CMK (cell line): ENCODE results near the gene PITX1.

Source experiments
- DNase-seq: peaks from one replicate; pipeline ENCODE4 v3.0.0-alpha.2; 2010; ENCODE audit warnings: low read depth

The PITX1 gene

DNA sequence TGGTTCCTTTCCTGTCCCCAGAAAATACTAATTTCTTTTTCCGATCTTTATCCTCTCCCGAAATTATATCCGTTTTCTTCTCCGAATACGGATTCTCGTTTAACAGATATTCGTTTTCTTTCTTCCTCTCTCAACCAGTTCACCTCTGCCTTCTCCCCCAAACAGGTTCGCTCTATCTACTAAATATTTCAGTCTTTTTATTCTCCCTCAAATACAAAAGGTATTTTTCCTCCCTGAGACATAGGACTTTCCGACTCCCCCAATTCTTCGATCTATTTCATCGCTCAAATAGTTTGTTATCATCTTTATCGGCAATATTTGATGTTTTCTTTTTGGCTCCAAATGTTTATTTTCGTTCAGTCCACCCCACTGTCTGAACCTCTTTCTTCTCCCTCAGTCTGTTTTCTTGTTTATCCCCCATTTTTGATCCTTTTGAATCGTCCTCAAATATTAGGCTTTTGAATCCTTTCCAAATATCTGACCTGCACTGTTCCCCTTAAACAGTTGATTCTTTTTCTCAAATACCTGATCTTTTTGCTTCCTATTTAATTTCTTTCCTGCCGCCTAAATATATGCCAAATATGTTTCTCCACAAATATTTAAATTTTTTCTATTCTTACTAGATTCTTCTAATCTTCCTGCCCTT lies 4.4 kb downstream of the PITX1 start:
- DNase-seq: no peak

DNA sequence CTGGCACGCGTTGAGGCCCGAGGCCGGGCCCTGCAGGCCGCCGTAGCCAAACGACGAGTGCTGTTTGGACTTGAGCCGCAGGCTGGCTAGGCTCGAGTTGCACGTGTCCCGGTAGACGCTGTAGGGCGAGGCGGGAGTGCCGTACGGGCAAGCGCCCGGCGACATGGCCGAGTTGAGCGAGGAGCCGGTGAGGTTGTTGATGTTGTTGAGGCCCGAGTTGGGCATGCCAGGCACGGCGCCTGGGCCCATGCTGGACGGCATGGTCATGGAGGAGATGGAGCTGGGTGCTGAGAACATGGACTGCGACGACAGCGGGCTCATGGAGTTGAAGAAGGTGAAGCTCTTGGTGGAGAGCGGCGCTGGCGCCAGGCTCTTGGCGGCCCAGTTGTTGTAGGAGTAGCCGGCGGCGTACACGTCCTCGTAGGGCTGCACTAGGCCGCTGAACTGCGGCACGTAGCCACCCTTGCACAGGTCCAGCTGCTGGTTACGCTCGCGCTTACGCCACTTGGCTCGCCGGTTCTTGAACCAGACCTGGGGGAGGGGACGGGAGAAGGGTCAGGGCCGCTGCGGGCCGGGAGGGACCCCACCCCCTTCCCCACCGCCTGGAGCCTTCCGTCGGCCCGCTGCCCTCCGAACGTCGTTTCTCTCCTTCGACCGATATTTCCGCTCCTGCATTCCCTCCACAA lies 5.1 kb downstream of the PITX1 start:
- DNase-seq: no peak

DNA sequence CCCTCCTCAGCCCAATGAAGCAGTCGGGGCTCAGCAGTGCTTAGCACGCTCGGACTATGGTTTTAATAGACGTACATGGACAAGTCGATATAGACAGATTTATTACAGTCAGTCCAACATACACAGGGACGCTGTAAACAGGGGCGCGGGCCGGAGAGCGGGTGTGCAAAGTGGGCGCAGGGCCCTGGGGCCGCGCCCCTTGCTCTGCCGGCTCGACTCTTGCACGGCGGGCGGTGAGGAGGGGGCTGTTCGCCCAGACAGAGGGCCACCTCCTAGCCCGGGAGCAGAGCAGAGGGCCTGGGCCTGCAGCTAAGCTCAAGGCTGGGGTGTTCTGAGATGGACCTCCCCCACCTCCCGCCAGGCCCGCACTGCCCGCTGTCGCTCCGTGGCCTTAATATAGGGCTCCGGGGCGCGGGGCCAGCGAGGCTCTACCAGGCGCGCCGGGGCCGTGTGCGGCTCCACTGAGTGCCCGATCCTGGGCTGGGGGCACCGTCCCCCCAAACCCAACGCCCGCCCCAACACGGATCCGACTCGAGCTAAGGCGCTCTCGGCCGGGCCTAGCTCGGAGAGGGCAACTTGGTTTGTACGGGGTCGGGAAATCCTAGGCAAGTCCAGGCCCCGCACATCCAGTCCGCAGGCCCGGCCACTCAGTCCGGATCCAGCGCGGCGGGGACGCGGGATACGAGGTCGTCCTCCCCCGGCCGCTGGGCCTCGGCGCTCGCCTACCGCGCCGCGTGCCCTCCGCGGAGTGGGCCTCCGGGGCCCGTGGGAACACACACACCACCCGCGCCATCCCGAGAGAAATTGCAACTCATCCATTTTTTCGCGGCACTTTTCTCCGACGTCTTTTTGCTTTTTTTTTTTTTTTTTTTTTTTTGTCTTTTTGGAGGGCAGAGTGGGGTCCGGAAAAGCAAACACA lies 6.1 kb downstream of the PITX1 start:
- no peak for DNase-seq

- DNase-seq: no peak
Observed at GRCh38 chr5:135027266-135027696, 6.7 kb downstream of the PITX1 start.

DNA sequence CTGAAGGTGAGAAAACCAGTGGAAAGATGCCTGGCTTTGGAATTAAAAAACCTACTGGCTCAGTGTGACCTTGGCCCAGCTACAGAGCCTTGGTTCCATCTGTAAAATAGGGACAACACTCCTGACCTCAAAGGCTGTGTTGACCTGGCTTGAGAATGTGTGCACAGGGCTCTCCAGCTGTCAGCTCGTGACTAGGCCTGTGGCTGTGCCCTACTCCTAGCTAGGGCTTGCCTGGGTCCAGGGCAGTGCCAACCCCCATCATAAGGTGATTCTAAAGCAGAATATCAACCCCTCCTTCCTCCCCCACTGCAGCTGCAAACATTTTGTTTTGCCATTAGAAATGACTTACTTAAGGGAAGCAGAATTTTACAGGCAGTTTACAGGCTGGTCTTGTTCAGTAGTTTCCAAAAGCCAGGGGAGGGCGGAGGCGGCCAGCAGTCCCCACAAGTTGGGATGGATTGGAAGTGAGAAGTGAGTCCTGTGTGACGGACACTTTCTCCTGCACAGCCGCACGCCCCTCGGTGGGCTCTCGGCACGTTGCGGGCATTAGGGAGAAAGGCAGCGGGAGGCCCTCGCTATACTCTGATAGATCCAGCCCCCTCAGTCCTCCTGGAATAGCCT lies 7.3 kb downstream of the PITX1 start:
- DNase-seq: no peak

DNA sequence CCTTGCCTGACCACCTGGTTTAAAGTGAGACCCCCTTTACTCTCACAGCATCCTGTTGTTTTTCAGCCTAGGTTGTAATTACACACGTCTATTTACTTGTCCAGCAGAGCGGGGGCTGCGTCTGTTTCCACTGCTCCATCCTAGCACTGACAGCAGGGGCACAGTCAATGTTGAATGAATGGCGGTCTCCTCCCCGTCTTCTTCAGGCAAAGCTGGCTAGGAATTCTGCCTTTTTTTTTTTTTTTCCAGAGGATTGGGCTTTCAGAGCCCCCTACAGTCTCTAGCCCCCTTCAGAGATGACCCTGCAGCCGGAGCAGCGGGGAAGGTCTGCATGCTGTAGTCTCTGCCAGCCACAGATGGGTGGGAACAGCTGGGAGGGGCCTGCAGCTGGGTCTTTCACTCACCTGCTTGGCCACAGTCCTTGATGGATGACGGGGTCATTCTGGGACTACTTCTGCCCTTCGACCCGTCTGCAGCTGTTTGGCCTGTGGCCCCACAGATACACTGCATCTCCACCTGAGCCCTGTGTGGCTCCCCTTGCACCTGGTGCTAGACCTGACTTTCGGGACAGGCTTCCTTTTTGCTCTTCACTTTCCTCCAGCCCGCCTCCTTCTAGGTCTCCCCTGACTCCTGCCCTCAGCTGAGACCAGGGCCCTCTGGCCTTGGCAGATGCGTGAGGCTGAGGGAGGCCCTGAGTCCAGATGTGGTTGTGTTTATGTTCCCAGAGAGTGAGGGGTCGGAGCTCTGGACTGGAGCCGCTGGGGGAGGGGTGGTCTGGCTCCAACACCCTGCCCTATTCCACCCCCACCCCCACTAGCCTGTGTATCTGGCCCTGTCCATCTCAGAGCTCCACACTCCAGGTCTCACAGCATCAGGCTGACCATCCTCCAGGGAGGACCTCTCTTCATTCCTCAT lies 8.0 kb downstream of the PITX1 start:
- DNase-seq: no peak

- no peak for DNase-seq
Observed at GRCh38 chr5:135024956-135025729, 8.9 kb downstream of the PITX1 start.

DNA sequence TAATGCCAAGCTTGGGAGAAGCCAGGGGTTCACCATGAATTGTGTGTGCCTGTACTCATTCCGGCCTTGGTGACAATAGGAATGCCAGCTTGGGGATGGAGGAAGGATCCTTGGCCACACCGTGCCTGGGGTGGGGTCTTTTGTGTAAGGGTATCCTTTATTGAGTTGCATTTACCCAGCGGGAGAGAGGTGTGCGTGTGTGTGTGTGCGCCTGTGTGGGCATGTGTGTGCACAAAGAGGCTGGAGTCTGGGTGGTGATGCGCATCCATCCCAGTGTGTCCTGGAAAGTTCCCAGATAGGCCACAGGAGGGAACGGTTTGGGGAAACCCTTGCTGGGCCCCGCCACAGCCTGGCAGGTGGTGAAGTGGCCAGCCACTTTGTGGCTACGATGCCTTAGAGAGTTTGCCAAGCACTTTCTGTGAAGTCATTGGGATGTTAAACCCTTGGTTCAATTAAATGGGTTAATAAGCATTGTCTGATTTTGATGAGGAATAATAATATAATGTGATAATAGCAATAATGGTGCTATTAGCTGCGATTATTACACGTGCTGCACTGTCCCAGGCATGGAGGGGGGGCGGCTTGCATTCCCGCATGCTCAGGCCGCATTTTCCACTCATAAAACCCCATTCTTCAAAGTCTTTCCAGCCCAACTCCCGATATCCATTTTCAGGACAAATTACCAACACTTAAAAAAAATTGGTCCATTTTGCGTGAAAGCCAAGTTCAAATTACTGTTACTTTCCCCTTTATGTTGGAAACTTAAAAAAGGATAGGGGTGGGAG lies 13.7 kb downstream of the PITX1 start:
- no peak for DNase-seq

DNA sequence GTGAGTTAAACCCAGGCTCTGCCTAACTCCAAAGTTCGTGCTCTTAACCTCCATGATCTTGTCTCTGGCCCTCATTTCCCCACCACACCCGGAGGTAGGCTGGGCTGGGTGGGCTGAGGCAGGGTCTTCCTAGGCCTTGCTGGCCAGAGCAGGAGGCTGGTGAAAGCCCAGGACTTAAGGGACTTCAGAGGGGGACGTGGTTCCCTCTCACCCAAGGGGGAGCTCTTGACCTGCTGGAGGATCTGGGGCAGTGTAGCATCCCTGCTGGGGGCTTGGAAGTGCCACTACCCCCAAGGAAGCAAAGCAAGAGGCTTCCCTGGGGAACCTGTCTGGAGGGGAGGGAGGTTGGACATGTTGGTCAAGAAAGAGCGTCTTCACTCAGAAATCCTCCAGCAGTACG lies 14.7 kb downstream of the PITX1 start:
- DNase-seq: no peak

GRCh38 chr5:135018457-135018856 lies 15.6 kb downstream of the PITX1 start:
- DNase-seq: no peak

DNA sequence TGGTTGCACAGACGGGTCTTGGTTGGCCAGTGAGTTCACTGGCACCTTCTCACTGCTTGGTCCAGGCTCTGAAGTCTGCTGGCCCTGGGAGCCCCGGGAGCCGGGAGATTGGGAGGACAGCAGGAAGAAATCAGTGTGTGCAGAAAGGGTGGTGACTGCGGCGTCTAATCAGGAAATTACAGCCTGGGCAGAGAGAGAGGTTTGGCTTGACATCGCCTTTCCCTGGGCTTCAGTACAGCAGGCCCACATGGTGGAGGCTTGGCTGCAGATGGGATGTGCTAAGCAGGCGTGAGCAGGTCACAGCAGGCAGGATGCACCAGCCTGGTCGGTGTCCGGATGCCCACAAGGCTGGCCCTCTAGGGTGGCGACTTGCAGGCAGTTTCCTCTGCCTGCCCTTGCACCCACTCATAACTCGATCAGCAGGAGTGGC lies 17.2 kb downstream of the PITX1 start:
- no peak for DNase-seq

DNA sequence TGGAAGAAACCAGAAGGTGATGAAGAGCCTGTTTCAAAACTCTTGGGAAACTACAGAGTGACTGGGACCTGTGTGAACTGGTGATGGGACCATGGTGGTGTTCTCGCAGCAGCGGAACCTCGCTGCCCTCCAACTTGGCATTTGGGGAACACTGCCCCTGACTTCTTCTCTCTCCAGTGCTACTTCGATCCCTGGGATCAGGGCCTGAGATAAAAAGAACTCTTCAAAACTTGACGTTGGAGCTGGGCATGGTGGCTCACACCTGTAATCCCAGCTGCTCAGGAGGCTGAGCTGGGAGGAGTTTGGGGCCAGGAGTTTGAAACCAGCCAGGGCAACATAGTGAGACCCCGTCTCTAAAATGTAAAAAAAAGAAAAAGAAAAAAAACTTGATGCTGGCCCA lies 18.1 kb downstream of the PITX1 start:
- DNase-seq: no peak

DNA sequence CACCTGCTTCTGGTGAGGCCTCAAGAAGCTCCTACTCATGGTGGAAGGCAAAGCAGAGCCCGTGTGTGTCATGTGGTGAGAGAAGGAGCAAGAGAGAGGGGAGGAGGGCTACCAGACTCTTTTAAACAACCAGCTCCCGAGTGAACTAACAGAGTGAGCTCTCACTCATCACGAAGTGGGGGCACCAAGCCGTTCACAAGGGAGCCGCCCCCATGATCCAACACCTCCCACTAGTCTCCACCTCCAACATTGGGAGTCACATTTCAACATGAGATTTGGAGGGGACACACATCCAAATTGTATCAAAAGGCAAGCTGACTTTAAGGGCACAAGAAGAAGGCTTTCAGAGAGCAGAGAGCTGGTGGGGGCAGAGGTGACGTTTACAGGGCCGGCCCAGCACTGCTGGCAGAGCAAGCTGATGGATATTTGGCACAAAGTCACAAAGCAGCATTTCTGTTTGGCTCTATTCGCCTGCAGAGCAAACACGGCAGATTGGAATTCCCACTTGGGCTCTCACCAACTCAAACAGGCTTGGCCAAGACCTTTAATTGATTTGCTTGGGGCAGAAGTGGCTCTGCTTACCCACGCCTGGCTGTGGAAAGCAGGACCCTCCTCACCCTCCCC lies 20.0 kb downstream of the PITX1 start:
- DNase-seq: no peak

DNA sequence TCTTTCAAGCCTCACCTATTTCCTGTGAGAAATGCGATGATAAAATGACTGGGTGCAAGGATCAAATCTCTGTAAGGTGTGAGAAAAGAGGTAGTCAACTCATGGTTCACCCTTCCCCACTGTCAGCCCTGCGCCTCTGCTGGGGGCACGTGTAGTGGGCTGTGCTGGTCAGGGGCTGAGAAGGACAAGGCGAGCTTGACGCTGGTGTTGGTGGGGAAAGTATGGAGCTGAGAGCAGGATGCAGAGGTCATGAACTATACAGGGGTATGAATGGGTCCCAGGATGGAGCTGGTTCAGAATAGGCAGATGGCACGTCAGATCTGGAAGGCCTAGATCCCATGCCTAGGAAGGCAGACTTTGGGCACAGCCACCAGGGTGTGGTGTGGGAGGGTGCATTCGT lies 20.6 kb downstream of the PITX1 start:
- DNase-seq: no peak

DNA sequence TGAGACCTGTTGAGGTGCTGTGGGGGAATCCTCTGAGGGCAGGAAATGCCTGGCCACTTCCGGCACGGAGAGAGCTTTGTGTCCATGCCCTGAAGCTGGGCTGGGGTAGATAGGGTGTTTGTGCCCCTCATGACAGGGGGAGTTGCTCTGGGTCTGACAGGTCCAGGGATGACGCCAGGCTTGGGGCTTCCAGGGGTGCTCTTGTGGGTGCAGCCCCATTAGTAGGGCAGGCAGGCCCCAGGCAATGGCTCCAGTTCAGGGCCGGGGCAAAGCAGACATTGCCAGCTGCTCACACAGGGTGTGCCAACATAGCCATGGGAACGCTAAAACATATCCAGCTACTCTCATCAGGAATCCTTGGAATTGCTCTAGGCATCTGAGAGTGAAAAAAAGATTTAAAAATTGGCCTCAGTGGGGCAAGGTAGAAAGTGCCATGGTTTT lies 21.1 kb downstream of the PITX1 start:
- no peak for DNase-seq

- no peak for DNase-seq
Observed at GRCh38 chr5:135012033-135012588, 21.9 kb downstream of the PITX1 start.

DNA sequence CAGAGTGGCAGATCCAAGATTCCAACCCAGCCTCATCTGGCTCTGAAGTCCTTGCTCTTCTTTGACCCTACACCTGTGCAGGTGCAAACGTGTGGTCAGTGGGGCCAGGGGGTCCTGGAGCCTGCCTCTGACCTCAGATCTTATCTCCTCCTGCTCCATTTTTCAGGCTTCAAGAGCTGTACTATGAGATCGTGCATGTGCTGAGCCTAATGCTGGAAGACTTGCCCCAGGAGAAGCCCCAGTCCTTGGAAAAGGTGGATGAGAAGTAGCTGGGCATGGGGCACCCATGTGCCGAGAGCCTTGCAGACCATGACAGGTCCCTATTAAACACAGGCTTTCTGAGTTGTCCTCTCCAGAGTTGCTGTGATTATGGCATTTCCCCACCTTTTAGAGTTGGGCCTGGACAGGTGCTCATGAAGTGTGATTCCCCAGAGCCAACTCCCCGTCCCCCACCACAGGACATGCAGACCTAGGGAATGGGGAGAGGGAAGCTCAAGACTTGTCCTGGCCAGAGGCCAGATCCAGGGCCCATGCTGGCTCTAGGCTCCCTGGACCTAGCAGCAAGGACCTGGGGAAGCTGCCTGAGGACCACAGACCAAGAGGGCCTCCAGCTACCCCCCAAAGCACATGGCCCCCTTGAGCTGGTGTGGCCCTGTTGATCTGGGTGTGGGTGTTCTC lies 22.5 kb downstream of the PITX1 start:
- DNase-seq: no peak
